ENCODE measurements around the gene EYS. TPM values are rescaled to one million over a fixed set of nuclear protein-coding genes. Genes with fewer than 3 reads are reported as not detected.

The EYS gene
- total and polyA plus RNA-seq, 8 donors, result 0.55 to 0.58 TPM; not detected in 6

GRCh38 chr6:65055545-65055944 is 651.5 kb downstream of the EYS start:
- Histone ChIP-seq H3K27ac (no peak overlapping the region), H3K36me3 (no peaks in the 10 kb centered on the region), H3K4me1 (no peaks in the 10 kb centered on the region), H3K4me3 (no peak overlapping the region), H3K27me3 (no peaks in the 10 kb centered on the region), H3K9me3 (no peaks in the 10 kb centered on the region)
- no peak for TF ChIP-seq POLR2AphosphoS5 (IDR thresholded peaks at IDR 0.05)
- no peak for TF ChIP-seq CTCF (IDR thresholded peaks at IDR 0.05)
- no peak for TF ChIP-seq EP300 (IDR thresholded peaks at IDR 0.05)
- TF ChIP-seq POLR2A (IDR thresholded peaks at IDR 0.05), result no peak
- intact Hi-C loops (cut with DNase I; ENCODE audit: low total_unique reads), result no loop called here
- WGBS, 5 donors, result 77 to 95% (median 88%) methylated on average over 1 of the region's 1 CpG
- DNase-seq, result no peak

GRCh38 chr6:65052626-65053025 is 654.4 kb downstream of the EYS start:
- 52 to 71% (median 63%) methylated on average over 2 of the region's 2 CpGs for WGBS, 5 donors
- intact Hi-C loops (cut with DNase I; ENCODE audit: low total_unique reads), result no loop called here
- TF ChIP-seq CTCF (IDR thresholded peaks at IDR 0.05) (no peak), POLR2A (IDR thresholded peaks at IDR 0.05) (no peak), EP300 (IDR thresholded peaks at IDR 0.05) (no peak), POLR2AphosphoS5 (IDR thresholded peaks at IDR 0.05) (no peak)
- H3K4me1 ChIP-seq, result no peaks in the 10 kb centered on the region
- H3K27ac ChIP-seq, result no peak overlapping the region
- no peaks in the 10 kb centered on the region for H3K9me3 ChIP-seq
- H3K27me3 ChIP-seq, result no peaks in the 10 kb centered on the region
- H3K36me3 ChIP-seq, result no peaks in the 10 kb centered on the region
- DNase-seq, result peak in 1 of 2 donors; percentile 9
- no peak overlapping the region for H3K4me3 ChIP-seq

GRCh38 chr6:65045801-65046200 is 661.2 kb downstream of the EYS start:
- H3K9me3 ChIP-seq, result no peaks in the 10 kb centered on the region
- intact Hi-C loops (cut with DNase I; ENCODE audit: low total_unique reads), result no loop called here
- no peak overlapping the region for H3K27ac ChIP-seq
- no peaks in the 10 kb centered on the region for H3K36me3 ChIP-seq
- no peak for DNase-seq
- H3K4me1 ChIP-seq, result no peaks in the 10 kb centered on the region
- TF ChIP-seq CTCF (IDR thresholded peaks at IDR 0.05) (no peak), POLR2AphosphoS5 (IDR thresholded peaks at IDR 0.05) (no peak)
- H3K27me3 ChIP-seq, result no peaks in the 10 kb centered on the region
- no peak overlapping the region for H3K4me3 ChIP-seq

- Histone ChIP-seq H3K4me3 (no peak overlapping the region), H3K36me3 (no peaks in the 10 kb centered on the region), H3K27me3 (no peaks in the 10 kb centered on the region), H3K27ac (no peak overlapping the region), H3K9me3 (peaks cover 0 to 2% (median 0%) of the 10 kb centered on the region in 4 donors), H3K4me1 (no peaks in the 10 kb centered on the region)
- DNase-seq, result no peak
- WGBS, 5 donors, result 43 to 63% (median 47%) methylated on average over 1 of the region's 1 CpG
- intact Hi-C loops (cut with DNase I; ENCODE audit: low total_unique reads), result no loop called here
- no peak for TF ChIP-seq EP300 (IDR thresholded peaks at IDR 0.05)
- TF ChIP-seq CTCF (IDR thresholded peaks at IDR 0.05), result no peak
- TF ChIP-seq POLR2A (IDR thresholded peaks at IDR 0.05), result no peak
- TF ChIP-seq POLR2AphosphoS5 (IDR thresholded peaks at IDR 0.05), result no peak
These were observed 693.0 kb downstream of the EYS start for GRCh38 chr6:65014006-65014405.

All from stomach (tissue), 9 donors.